Effector memory CD4-positive, alpha-beta T cell (primary cell): ENCODE measurements around the gene NOS1AP.

ENCODE experiments used
- DNase-seq, 3 donors: peaks; one replicate each; pipeline ENCODE4 v3.0.0-alpha.2; 2020
- H3K27ac ChIP-seq: 2 replicates; pipeline ENCODE4 v1.7.0; 2013; ENCODE audit warnings: mild to moderate bottlenecking, low read length, moderate library complexity; ENCODE audit not compliant: insufficient read depth, poor library complexity, severe bottlenecking
- H3K27me3 ChIP-seq: replicated peaks from 2 replicates; pipeline ENCODE4 v1.7.0; 2013; ENCODE audit warnings: mild to moderate bottlenecking, low read length; ENCODE audit not compliant: insufficient read depth, control insufficient read depth, poor library complexity, severe bottlenecking
- H3K36me3 ChIP-seq: 2 replicates; pipeline ENCODE4 v1.7.0; 2013; ENCODE audit warnings: mild to moderate bottlenecking, low read length, moderate library complexity; ENCODE audit not compliant: control insufficient read depth, insufficient read depth
- H3K4me1 ChIP-seq: 2 replicates; pipeline ENCODE4 v1.7.0; 2013; ENCODE audit warnings: low read length, mild to moderate bottlenecking; ENCODE audit not compliant: control insufficient read depth, insufficient read depth, poor library complexity, severe bottlenecking
- H3K4me3 ChIP-seq: 2 replicates; pipeline ENCODE4 v1.7.0; 2013; ENCODE audit warnings: low read length, low read depth, mild to moderate bottlenecking; ENCODE audit not compliant: insufficient read depth, poor library complexity, severe bottlenecking
- H3K9me3 ChIP-seq: 2 replicates; pipeline ENCODE4 v1.7.0; 2013; ENCODE audit warnings: mild to moderate bottlenecking, low read length, moderate library complexity; ENCODE audit not compliant: control insufficient read depth

The NOS1AP gene

DNA sequence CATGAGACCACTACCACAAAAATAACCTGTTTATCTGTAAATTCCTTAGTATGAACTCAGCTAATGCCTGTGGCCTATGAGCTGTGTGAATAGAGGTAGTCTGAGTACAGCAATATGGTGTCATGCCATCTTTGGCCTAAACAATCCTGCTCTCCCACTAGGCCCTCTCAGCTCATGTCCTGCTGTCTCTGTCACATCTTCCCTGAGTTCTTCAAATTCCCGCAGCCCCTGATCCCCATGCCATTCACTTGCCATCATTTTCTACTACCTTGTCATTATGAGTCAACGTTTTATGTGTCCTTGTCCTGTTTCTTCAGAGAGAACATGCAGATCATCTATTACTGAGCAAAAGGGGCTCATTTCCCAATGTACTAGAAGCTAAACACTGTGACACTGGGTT is 181.6 kb downstream of the NOS1AP start:
- H3K4me1 ChIP-seq: no peaks in the 10 kb centered on the region
- no peaks in the 10 kb centered on the region for H3K9me3 ChIP-seq
- H3K27ac ChIP-seq: no peak overlapping the region
- H3K36me3 ChIP-seq: no peaks in the 10 kb centered on the region
- H3K27me3 ChIP-seq: no peaks in the 10 kb centered on the region
- no peak overlapping the region for H3K4me3 ChIP-seq
- no peak for DNase-seq

GRCh38 chr1:162252214-162252613 is 182.7 kb downstream of the NOS1AP start:
- Histone ChIP-seq H3K27ac (no peak overlapping the region), H3K4me3 (no peak overlapping the region), H3K9me3 (no peaks in the 10 kb centered on the region), H3K4me1 (no peaks in the 10 kb centered on the region), H3K36me3 (no peaks in the 10 kb centered on the region), H3K27me3 (no peaks in the 10 kb centered on the region)
- DNase-seq: no peak

GRCh38 chr1:162253790-162254189 is 184.3 kb downstream of the NOS1AP start:
- H3K27me3 ChIP-seq: no peaks in the 10 kb centered on the region
- no peak overlapping the region for H3K27ac ChIP-seq
- H3K4me3 ChIP-seq: no peak overlapping the region
- no peaks in the 10 kb centered on the region for H3K36me3 ChIP-seq
- no peak for DNase-seq
- no peaks in the 10 kb centered on the region for H3K4me1 ChIP-seq
- no peaks in the 10 kb centered on the region for H3K9me3 ChIP-seq

DNA sequence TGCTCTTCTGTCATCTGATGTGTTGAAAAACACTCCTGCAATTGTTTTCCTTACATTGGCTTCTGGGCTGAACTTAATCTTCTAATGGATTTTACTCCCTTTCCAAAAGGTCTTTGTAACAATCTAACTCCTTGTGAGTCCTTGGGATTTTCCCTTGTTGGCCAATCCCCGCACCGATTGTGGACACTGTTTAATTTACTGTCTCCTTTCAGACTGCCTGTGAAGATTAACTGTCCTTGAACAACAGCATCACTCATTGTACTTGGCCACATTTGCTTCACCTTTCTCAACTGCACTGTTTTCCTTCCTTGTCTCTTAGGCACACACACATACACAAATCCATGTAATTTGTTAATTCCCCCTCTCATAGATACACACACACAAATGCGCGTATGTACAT is 186.8 kb downstream of the NOS1AP start:
- H3K4me1 ChIP-seq: no peaks in the 10 kb centered on the region

DNA sequence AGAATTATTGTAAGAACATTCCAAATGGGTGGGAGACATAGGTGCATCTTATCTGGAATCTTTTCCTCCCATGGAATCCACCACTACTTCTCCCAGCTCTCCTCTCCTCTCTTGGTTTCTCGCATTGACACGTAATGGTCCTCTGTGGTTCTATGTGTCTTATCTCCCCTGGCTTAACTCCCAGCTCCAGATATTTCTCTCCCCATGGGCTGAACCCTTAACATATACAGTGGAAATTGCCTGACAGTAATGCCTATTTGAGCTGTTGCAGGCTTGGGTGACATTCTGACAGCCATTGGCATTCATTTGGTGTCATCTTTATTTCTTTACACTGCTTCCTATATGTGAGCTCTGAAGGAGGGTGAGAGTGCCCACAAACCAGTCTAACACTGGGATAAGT is 188.9 kb downstream of the NOS1AP start:
- no peak for DNase-seq
- H3K9me3 ChIP-seq: no peaks in the 10 kb centered on the region
- H3K27ac ChIP-seq: no peak overlapping the region
- no peak overlapping the region for H3K4me3 ChIP-seq
- H3K36me3 ChIP-seq: no peaks in the 10 kb centered on the region
- no peaks in the 10 kb centered on the region for H3K4me1 ChIP-seq
- no peaks in the 10 kb centered on the region for H3K27me3 ChIP-seq

More for the DNA sequence above, 186.8 kb downstream of the NOS1AP start:
- H3K36me3 ChIP-seq: no peaks in the 10 kb centered on the region
- DNase-seq: no peak
- H3K27ac ChIP-seq: no peak overlapping the region
- no peak overlapping the region for H3K4me3 ChIP-seq
- H3K9me3 ChIP-seq: no peaks in the 10 kb centered on the region
- H3K27me3 ChIP-seq: no peaks in the 10 kb centered on the region

- H3K36me3 ChIP-seq: no peaks in the 10 kb centered on the region
- DNase-seq: no peak
- no peaks in the 10 kb centered on the region for H3K27me3 ChIP-seq
- no peaks in the 10 kb centered on the region for H3K9me3 ChIP-seq
- H3K4me3 ChIP-seq: no peak overlapping the region
- no peaks in the 10 kb centered on the region for H3K4me1 ChIP-seq
- H3K27ac ChIP-seq: no peak overlapping the region
Measured at GRCh38 chr1:162259894-162260455, 190.5 kb downstream of the NOS1AP start.

- DNase-seq: no peak
- H3K36me3 ChIP-seq: no peaks in the 10 kb centered on the region
- H3K27ac ChIP-seq: no peak overlapping the region
- H3K9me3 ChIP-seq: no peaks in the 10 kb centered on the region
- H3K4me1 ChIP-seq: no peaks in the 10 kb centered on the region
- H3K4me3 ChIP-seq: no peak overlapping the region
- no peaks in the 10 kb centered on the region for H3K27me3 ChIP-seq
Measured at GRCh38 chr1:162264108-162264507, 194.6 kb downstream of the NOS1AP start.

DNA sequence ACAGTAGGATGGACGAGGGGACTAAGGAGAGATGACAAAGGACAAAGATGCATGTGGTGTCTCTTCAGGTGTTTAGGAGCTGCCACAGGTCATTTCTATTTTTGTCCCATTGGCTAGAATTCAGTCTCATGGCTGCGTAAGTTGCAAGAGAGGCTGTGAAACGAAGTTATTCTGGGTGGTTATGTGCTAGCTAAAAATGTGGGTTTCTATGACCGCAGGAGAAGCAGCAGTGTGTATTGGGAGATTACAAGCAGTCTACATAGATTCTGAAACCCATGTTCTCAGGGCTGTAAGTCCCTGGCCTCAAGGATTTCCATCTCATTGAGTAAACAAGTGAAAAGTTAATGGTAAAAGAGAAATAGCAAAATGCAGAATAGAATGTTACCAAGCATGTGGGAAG is 196.5 kb downstream of the NOS1AP start:
- Histone ChIP-seq H3K27ac (no peak overlapping the region), H3K27me3 (no peaks in the 10 kb centered on the region), H3K4me3 (no peak overlapping the region), H3K36me3 (no peaks in the 10 kb centered on the region), H3K9me3 (no peaks in the 10 kb centered on the region), H3K4me1 (no peaks in the 10 kb centered on the region)
- no peak for DNase-seq

DNA sequence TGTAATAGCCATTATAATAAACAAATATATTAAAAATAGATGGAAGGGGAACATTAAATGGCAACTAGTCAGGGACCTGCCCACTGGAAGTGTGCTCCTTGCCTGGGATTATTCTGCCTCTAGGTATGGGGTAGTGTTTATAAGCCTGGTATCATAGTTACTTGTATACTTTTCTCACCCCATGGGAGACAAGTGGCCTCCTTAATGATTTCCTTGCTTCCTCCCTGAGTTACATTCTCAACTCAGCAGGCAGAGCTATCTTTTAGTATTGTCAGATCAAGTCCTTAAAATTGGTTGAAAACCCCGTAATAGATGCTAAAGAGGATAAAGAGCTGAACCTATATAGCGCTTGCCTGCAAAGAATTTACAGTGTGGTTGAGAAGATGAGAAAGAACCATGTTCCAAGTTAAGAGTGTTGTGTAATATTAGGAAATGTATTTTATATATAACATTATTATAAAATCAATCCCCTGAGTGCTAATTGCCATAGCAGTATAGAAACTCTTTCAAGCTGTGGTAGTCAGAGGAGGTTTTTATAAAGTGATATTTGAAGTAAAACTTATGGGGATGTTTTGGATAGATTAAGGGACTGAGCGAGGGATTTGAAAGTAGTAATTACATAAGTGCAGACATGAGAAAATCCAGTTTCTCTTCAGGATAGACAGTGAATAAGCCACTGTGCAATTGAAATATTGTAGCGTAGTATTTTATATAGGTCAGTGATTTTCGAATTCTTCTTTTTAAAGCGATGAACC is 200.7 kb downstream of the NOS1AP start:
- no peaks in the 10 kb centered on the region for H3K27me3 ChIP-seq

GRCh38 chr1:162271972-162272371 is 202.5 kb downstream of the NOS1AP start:
- DNase-seq: no peak
- Histone ChIP-seq H3K4me1 (no peaks in the 10 kb centered on the region), H3K4me3 (no peak overlapping the region), H3K27me3 (no peaks in the 10 kb centered on the region), H3K9me3 (no peaks in the 10 kb centered on the region), H3K36me3 (no peaks in the 10 kb centered on the region), H3K27ac (no peak overlapping the region)

More for the DNA sequence above, 200.7 kb downstream of the NOS1AP start:
- no peaks in the 10 kb centered on the region for H3K9me3 ChIP-seq
- no peak for DNase-seq
- no peaks in the 10 kb centered on the region for H3K4me1 ChIP-seq
- no peaks in the 10 kb centered on the region for H3K36me3 ChIP-seq
- no peak overlapping the region for H3K27ac ChIP-seq
- H3K4me3 ChIP-seq: no peak overlapping the region
